BE2C (cell line): ENCODE results near the gene PDE6B.

Experiments
- DNase-seq: peaks from one replicate; pipeline ENCODE4 v3.0.0-alpha.2; 2020
- H3K27me3 ChIP-seq: fragments of 250-450 bp; sonication (Bioruptor Pico); 2 replicates; pipeline ENCODE4 v1.5.1; 2020; ENCODE audit warnings: mild to moderate bottlenecking
- H3K36me3 ChIP-seq: fragments of 250-450 bp; sonication (Bioruptor Pico); 2 replicates; pipeline ENCODE4 v1.5.1; 2020; ENCODE audit warnings: mild to moderate bottlenecking
- H3K4me1 ChIP-seq: fragments of 250-450 bp; sonication (Bioruptor Pico); 2 replicates; pipeline ENCODE4 v1.5.1; 2020
- H3K4me3 ChIP-seq: 2 replicates; pipeline ENCODE4 v1.5.1; 2011; ENCODE audit warnings: low read depth, low read length
- H3K9me3 ChIP-seq: fragments of 250-450 bp; sonication (Bioruptor Pico); 2 replicates; pipeline ENCODE4 v1.5.1; 2020
- CTCF ChIP-seq: IDR thresholded peaks from 2 replicates; pipeline ENCODE4 v1.5.1; 2012; ENCODE audit warnings: mild to moderate bottlenecking, low read depth, low read length

Gene PDE6B

GRCh38 chr4:681736-682451 is 56.5 kb downstream of the PDE6B start:
- H3K4me3 ChIP-seq: peak overlapping the region; percentile 34

GRCh38 chr4:682490-683172 is 57.3 kb downstream of the PDE6B start:
- Histone ChIP-seq H3K27me3 (no peaks in the 10 kb centered on the region), H3K36me3 (no peaks in the 10 kb centered on the region), H3K9me3 (no peaks in the 10 kb centered on the region), H3K4me1 (peaks cover 13% of the 10 kb centered on the region), H3K4me3 (no peak overlapping the region)
- no peak for DNase-seq
- TF ChIP-seq CTCF: no peak

More at GRCh38 chr4:681736-682451, 56.5 kb downstream of the PDE6B start:
- H3K4me1 ChIP-seq: peaks cover 13% of the 10 kb centered on the region
- TF ChIP-seq CTCF: no peak
- DNase-seq: peak; percentile 61
- no peaks in the 10 kb centered on the region for H3K27me3 ChIP-seq
- no peaks in the 10 kb centered on the region for H3K36me3 ChIP-seq
- no peaks in the 10 kb centered on the region for H3K9me3 ChIP-seq

- no peak for DNase-seq
- Histone ChIP-seq H3K9me3 (no peaks in the 10 kb centered on the region), H3K4me1 (peaks cover 13% of the 10 kb centered on the region), H3K4me3 (no peak overlapping the region), H3K27me3 (no peaks in the 10 kb centered on the region), H3K36me3 (no peaks in the 10 kb centered on the region)
- no peak for TF ChIP-seq CTCF
Observed at GRCh38 chr4:683247-683897, 58.0 kb downstream of the PDE6B start.

- Histone ChIP-seq H3K27me3 (no peaks in the 10 kb centered on the region), H3K9me3 (no peaks in the 10 kb centered on the region), H3K4me1 (peaks cover 13% of the 10 kb centered on the region), H3K4me3 (peak overlapping the region; percentile 39), H3K36me3 (no peaks in the 10 kb centered on the region)
- TF ChIP-seq CTCF: peak; percentile 78
- peak; percentile 83 for DNase-seq
Observed at GRCh38 chr4:683982-684622, 58.7 kb downstream of the PDE6B start.

- Histone ChIP-seq H3K9me3 (no peaks in the 10 kb centered on the region), H3K27me3 (no peaks in the 10 kb centered on the region), H3K4me1 (peaks cover 13% of the 10 kb centered on the region), H3K36me3 (no peaks in the 10 kb centered on the region), H3K4me3 (no peak overlapping the region; the same call in 1 of the 2 replicates)
- no peak for TF ChIP-seq CTCF
- no peak for DNase-seq
Observed at GRCh38 chr4:684623-685327, 59.4 kb downstream of the PDE6B start.
